Panc1 (cell line): Measurements from ENCODE around the gene ACTR5. TPM values are rescaled to one million over a fixed set of nuclear protein-coding genes. Genes with fewer than 3 reads are reported as not detected.

Experiments used
- ATAC-seq: fragments of 200-7000 bp; cut with Tn5 transposase; 2 replicates; pipeline ENCODE4 v1.9.1; 2020; ENCODE audit warnings: mild to moderate bottlenecking, moderate library complexity
- BruUV-seq: library from RNA; stranded (reverse); fragments of 400-500 nt; replicated peaks from 2 replicates; lab custom pipeline; 2021; lab: Mats Ljungman, UMichigan
- CTCF ChIA-PET: fragments of 300-600 bp; sonication (Branson Sonifier 250); formaldehyde crosslinking; loops from one replicate; lab custom pipeline; 2022; ENCODE audit warnings: antibody characterized with exemption; lab: Charles Lee
- POLR2A ChIA-PET: fragments of 300-600 bp; sonication (Branson Sonifier 250); formaldehyde crosslinking; loops from one replicate; lab custom pipeline; 2022; ENCODE audit warnings: antibody characterized with exemption; lab: Charles Lee
- DNase-seq: peaks from one replicate; pipeline ENCODE4 v3.0.0-alpha.2; 2010; ENCODE audit warnings: low read depth, low spot score
- H3K27ac ChIP-seq: 2 replicates; pipeline ENCODE4 v1.5.1; 2011; ENCODE audit warnings: mild to moderate bottlenecking, low read length, inconsistent platforms
- H3K27me3 ChIP-seq: fragments of 200-500 bp; sonication (Bioruptor generic); 2 replicates; pipeline ENCODE4 v1.6.0; 2014; ENCODE audit warnings: low read length, inconsistent platforms; ENCODE audit not compliant: control insufficient read depth, insufficient read depth
- H3K36me3 ChIP-seq: fragments of 200-500 bp; sonication (Bioruptor generic); 2 replicates; pipeline ENCODE4 v1.5.1; 2014; ENCODE audit warnings: inconsistent platforms, mild to moderate bottlenecking, low read length, moderate library complexity; ENCODE audit not compliant: control insufficient read depth, insufficient read depth
- H3K4me1 ChIP-seq: 2 replicates; pipeline ENCODE4 v1.5.1; 2011; ENCODE audit warnings: inconsistent platforms, mild to moderate bottlenecking, low read length, moderate library complexity; ENCODE audit not compliant: control insufficient read depth, insufficient read depth
- H3K4me3 ChIP-seq, 2 experiments: 2 replicates each; pipeline ENCODE4 v1.5.1; 2011 to 2012; ENCODE audit warnings: low read depth in 2 of 2, low read length in 2 of 2, mild to moderate bottlenecking in 2 of 2, inconsistent platforms in 1 of 2, moderate library complexity in 1 of 2
- H3K9me3 ChIP-seq: fragments of 200-500 bp; sonication (Bioruptor generic); 2 replicates; pipeline ENCODE4 v1.5.1; 2014; ENCODE audit warnings: low read depth, mild to moderate bottlenecking, inconsistent platforms, low read length, moderate library complexity; ENCODE audit not compliant: control insufficient read depth, insufficient read depth
- POLR2AphosphoS5 ChIP-seq: IDR thresholded peaks from 2 replicates; pipeline ENCODE4 v1.6.1; 2012; ENCODE audit warnings: mild to moderate bottlenecking, low read depth, low read length, moderate library complexity
- SIN3A ChIP-seq: IDR thresholded peaks from 2 replicates; pipeline ENCODE4 v1.6.1; 2012; ENCODE audit warnings: low read depth, mild to moderate bottlenecking, low read length, moderate library complexity, borderline replicate concordance; ENCODE audit not compliant: insufficient read depth
- TCF7L2 ChIP-seq: IDR thresholded peaks from 2 replicates; pipeline ENCODE4 v1.6.1; 2011; ENCODE audit warnings: mild to moderate bottlenecking, low read depth, low read length, inconsistent platforms
- in situ Hi-C: cut with HindIII; loops from 2 replicates; pipeline ENCODE4 v1.10.0; 2016; ENCODE audit warnings: low sequenced_read_pairs, low pct_unique_long_range_greater_than_20kb
- intact Hi-C: fragments of 100-400 bp; cut with micrococcal nuclease; formaldehyde crosslinking; loops from one replicate; pipeline ENCODE4 v1.10.0; 2022; ENCODE audit not compliant: unreplicated experiment
- total RNA-seq: library from RNA; stranded (reverse); gene quantifications from one replicate; pipeline ENCODE4 v1.2.1, GENCODE V29; 2021; ENCODE audit not compliant: unreplicated experiment
- TF ChIP-seq, protein P1 (sequence below): fragments of 450-650 bp; IDR thresholded peaks from 2 replicates; pipeline ENCODE4 v1.5.1; 2017; ENCODE audit warnings: mild to moderate bottlenecking
- TF ChIP-seq, protein P2 (sequence below), 2 experiments: IDR thresholded peaks; 2 replicates each; pipeline ENCODE4 v1.6.1; 2011 to 2012; ENCODE audit warnings: low read depth in 2 of 2, control low read depth in 1 of 2, low read length in 1 of 2, mild to moderate bottlenecking in 1 of 2, moderate library complexity in 1 of 2; ENCODE audit not compliant: insufficient read depth in 1 of 2

ACTR5 gene
- total RNA-seq, 1 experiment from 2014 or later = 12.1 TPM

DNA sequence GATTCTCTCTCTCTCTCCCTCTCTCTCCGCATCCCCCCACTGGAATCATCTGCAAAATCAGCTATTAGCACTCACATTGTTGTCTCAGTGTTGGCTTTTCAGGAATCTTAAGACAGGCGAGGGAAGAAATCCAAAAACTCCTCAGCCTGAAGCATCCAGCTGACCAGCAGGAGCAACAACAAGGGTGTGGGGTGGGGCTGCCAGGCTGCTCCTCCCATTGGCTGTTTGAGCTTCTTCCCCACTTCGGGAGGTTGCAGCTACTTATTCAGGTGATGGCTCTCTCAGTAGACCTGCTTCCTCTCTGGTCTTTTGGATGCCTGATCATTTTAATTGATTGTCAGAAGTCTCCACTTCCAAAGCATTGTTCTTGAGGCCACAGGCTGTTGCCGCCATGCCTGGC, 48.1 kb upstream of the ACTR5 start:
- POLR2A ChIA-PET = no interaction called here
- in situ Hi-C loops = no loop called here
- Histone ChIP-seq H3K27ac (no peak overlapping the region), H3K36me3 (no peaks in the 10 kb centered on the region), H3K9me3 (no peaks in the 10 kb centered on the region), H3K27me3 (peaks cover 44% of the 10 kb centered on the region), H3K4me1 (no peaks in the 10 kb centered on the region), H3K4me3 (no peak overlapping the region)
- DNase-seq (no peak), ATAC-seq (no peak)
- intact Hi-C loops = no loop called here
- CTCF ChIA-PET = no interaction called here
- BruUV-seq = no TSS peak
- TF ChIP-seq SIN3A = no peak
- TF ChIP-seq, protein P1, sequence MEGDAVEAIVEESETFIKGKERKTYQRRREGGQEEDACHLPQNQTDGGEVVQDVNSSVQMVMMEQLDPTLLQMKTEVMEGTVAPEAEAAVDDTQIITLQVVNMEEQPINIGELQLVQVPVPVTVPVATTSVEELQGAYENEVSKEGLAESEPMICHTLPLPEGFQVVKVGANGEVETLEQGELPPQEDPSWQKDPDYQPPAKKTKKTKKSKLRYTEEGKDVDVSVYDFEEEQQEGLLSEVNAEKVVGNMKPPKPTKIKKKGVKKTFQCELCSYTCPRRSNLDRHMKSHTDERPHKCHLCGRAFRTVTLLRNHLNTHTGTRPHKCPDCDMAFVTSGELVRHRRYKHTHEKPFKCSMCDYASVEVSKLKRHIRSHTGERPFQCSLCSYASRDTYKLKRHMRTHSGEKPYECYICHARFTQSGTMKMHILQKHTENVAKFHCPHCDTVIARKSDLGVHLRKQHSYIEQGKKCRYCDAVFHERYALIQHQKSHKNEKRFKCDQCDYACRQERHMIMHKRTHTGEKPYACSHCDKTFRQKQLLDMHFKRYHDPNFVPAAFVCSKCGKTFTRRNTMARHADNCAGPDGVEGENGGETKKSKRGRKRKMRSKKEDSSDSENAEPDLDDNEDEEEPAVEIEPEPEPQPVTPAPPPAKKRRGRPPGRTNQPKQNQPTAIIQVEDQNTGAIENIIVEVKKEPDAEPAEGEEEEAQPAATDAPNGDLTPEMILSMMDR = no peak

DNA sequence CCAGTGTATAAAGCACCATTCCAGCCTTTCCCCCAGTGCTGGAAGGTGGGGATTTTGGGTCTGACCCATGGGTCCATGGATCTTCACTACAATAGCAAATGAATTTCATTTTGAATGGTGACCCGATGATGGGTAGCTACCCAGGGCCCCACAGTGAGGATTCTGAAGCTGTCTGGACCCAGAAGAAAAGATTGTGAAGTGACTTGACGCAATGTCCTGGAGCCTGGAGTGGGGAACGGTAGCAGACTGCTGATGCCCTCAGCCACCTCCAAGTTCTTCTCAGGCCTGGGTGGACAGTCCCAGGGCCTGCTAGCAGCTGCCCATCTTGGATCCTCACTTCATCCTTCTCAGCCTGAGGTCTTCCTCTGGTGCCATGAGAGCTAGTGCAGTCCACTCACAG, 47.3 kb upstream of the ACTR5 start:
- Histone ChIP-seq H3K4me1 (no peaks in the 10 kb centered on the region), H3K27me3 (peaks cover 42% of the 10 kb centered on the region; the same call in 1 of the 2 replicates), H3K36me3 (no peaks in the 10 kb centered on the region), H3K9me3 (no peaks in the 10 kb centered on the region), H3K27ac (no peak overlapping the region), H3K4me3 (no peak overlapping the region)
- intact Hi-C loops (no loop called here), in situ Hi-C loops (no loop called here)
- POLR2A ChIA-PET = no interaction called here
- BruUV-seq = no TSS peak
- TF ChIP-seq TCF7L2 = no peak
- TF ChIP-seq SIN3A = no peak
- ATAC-seq (no peak), DNase-seq (no peak)
- CTCF ChIA-PET = no interaction called here

DNA sequence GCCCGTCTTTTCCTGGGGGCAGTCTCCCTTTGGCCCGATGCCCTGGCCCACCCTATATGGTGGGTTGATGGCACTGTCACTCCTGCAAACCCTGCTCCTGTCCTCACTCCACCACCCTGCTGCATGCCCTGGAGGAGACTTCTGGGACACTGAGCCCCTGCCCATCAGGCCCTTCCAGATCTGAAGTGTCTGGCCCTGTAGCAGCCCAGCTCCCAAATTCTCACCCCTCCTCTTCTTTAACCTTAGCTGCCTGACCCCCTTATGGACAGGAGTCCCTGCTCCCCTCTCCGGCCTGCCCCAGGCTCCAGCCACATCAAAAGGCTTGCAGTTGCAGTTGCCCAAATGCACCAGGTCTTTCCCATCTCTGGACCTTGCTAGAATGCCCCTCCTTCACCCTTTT, 44.7 kb upstream of the ACTR5 start:
- no TSS peak for BruUV-seq
- ChIA-PET CTCF (no interaction called here), POLR2A (no interaction called here)
- Histone ChIP-seq H3K4me1 (no peaks in the 10 kb centered on the region), H3K36me3 (no peaks in the 10 kb centered on the region), H3K9me3 (no peaks in the 10 kb centered on the region), H3K4me3 (no peak overlapping the region), H3K27me3 (peaks cover 36% of the 10 kb centered on the region; the same call in 1 of the 2 replicates), H3K27ac (no peak overlapping the region)
- DNase-seq (no peak), ATAC-seq (no peak)
- in situ Hi-C loops (no loop called here), intact Hi-C loops (no loop called here)
- TF ChIP-seq, protein P2, sequence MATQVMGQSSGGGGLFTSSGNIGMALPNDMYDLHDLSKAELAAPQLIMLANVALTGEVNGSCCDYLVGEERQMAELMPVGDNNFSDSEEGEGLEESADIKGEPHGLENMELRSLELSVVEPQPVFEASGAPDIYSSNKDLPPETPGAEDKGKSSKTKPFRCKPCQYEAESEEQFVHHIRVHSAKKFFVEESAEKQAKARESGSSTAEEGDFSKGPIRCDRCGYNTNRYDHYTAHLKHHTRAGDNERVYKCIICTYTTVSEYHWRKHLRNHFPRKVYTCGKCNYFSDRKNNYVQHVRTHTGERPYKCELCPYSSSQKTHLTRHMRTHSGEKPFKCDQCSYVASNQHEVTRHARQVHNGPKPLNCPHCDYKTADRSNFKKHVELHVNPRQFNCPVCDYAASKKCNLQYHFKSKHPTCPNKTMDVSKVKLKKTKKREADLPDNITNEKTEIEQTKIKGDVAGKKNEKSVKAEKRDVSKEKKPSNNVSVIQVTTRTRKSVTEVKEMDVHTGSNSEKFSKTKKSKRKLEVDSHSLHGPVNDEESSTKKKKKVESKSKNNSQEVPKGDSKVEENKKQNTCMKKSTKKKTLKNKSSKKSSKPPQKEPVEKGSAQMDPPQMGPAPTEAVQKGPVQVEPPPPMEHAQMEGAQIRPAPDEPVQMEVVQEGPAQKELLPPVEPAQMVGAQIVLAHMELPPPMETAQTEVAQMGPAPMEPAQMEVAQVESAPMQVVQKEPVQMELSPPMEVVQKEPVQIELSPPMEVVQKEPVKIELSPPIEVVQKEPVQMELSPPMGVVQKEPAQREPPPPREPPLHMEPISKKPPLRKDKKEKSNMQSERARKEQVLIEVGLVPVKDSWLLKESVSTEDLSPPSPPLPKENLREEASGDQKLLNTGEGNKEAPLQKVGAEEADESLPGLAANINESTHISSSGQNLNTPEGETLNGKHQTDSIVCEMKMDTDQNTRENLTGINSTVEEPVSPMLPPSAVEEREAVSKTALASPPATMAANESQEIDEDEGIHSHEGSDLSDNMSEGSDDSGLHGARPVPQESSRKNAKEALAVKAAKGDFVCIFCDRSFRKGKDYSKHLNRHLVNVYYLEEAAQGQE (IDR thresholded peaks at IDR 0.05; ENCODE audit: insufficient read depth in 1 of 2, low read depth in 2 of 2, low read length in 1 of 2) = no peak
- TF ChIP-seq SIN3A (no peak), POLR2AphosphoS5 (no peak), TCF7L2 (no peak)
- TF ChIP-seq, protein P1 = no peak
